H9 (cell line): ENCODE measurements around the gene HSD3B1. TPM values are rescaled to one million over a fixed set of nuclear protein-coding genes. Genes with fewer than 3 reads are reported as not detected.

Experiments
- DNase-seq: peaks from one replicate; pipeline ENCODE4 v3.0.0-alpha.2; 2017
- H2AFZ ChIP-seq: one replicate; pipeline ENCODE4 v1.6.1; 2013; ENCODE audit warnings: mild to moderate bottlenecking, low read length, control low read depth, moderate library complexity
- H2AK5ac ChIP-seq: 2 replicates; pipeline ENCODE4 v1.6.1; 2013; ENCODE audit warnings: low read length, control low read depth, mixed read lengths; ENCODE audit not compliant: insufficient read length
- H2BK120ac ChIP-seq: one replicate; pipeline ENCODE4 v1.6.1; 2013; ENCODE audit warnings: low read depth, mild to moderate bottlenecking, low read length, control low read depth, inconsistent platforms; ENCODE audit not compliant: poor library complexity, severe bottlenecking
- H2BK12ac ChIP-seq: 2 replicates; pipeline ENCODE4 v1.6.1; 2013; ENCODE audit warnings: low read length, control low read depth, mixed read lengths, low read depth; ENCODE audit not compliant: insufficient read length
- H2BK15ac ChIP-seq: 2 replicates; pipeline ENCODE4 v1.6.1; 2013; ENCODE audit warnings: low read depth, low read length, control low read depth
- H2BK20ac ChIP-seq: one replicate; pipeline ENCODE4 v1.6.1; 2013; ENCODE audit warnings: low read depth, mild to moderate bottlenecking, low read length, control low read depth, inconsistent platforms; ENCODE audit not compliant: poor library complexity, severe bottlenecking
- H2BK5ac ChIP-seq: 2 replicates; pipeline ENCODE4 v1.6.1; 2013; ENCODE audit warnings: low read length, control low read depth, mixed read lengths; ENCODE audit not compliant: insufficient read length
- H3K14ac ChIP-seq: 2 replicates; pipeline ENCODE4 v1.6.1; 2013; ENCODE audit warnings: low read length, control low read depth; ENCODE audit not compliant: insufficient read depth
- H3K18ac ChIP-seq: 2 replicates; pipeline ENCODE4 v1.6.1; 2013; ENCODE audit warnings: low read depth, mild to moderate bottlenecking, mixed read lengths, low read length, control low read depth; ENCODE audit not compliant: insufficient read length
- H3K23ac ChIP-seq: 2 replicates; pipeline ENCODE4 v1.6.1; 2013; ENCODE audit warnings: low read length, control low read depth, mixed read lengths, low read depth; ENCODE audit not compliant: insufficient read length
- H3K23me2 ChIP-seq: 2 replicates; pipeline ENCODE4 v1.6.1; 2013; ENCODE audit warnings: low read depth, mild to moderate bottlenecking, mixed read lengths, low read length, control low read depth; ENCODE audit not compliant: insufficient read length, poor library complexity, severe bottlenecking
- H3K27ac ChIP-seq: 2 replicates; pipeline ENCODE4 v1.5.1; 2013; ENCODE audit warnings: low read length, control low read depth, mixed read lengths, low read depth; ENCODE audit not compliant: insufficient read length
- H3K27me3 ChIP-seq: 2 replicates; pipeline ENCODE4 v1.6.1; 2013; ENCODE audit warnings: low read length, control low read depth, inconsistent platforms; ENCODE audit not compliant: insufficient read depth
- H3K4ac ChIP-seq: 2 replicates; pipeline ENCODE4 v1.6.1; 2013; ENCODE audit warnings: low read depth, mild to moderate bottlenecking, control low read depth, inconsistent platforms, low read length, moderate library complexity
- H3K4me1 ChIP-seq: 2 replicates; pipeline ENCODE4 v1.6.1; 2013; ENCODE audit warnings: low read length, control low read depth, inconsistent platforms; ENCODE audit not compliant: insufficient read depth
- H3K4me2 ChIP-seq: 2 replicates; pipeline ENCODE4 v1.6.1; 2013; ENCODE audit warnings: low read length, control low read depth, mixed read lengths; ENCODE audit not compliant: insufficient read length, insufficient read depth
- H3K56ac ChIP-seq: 2 replicates; pipeline ENCODE4 v1.6.1; 2013; ENCODE audit warnings: low read depth, mild to moderate bottlenecking, mixed read lengths, low read length, control low read depth; ENCODE audit not compliant: insufficient read length
- H3K79me1 ChIP-seq: 2 replicates; pipeline ENCODE4 v1.6.1; 2013; ENCODE audit warnings: low read depth, mild to moderate bottlenecking, moderate library complexity, low read length, control low read depth, inconsistent platforms; ENCODE audit not compliant: insufficient read depth, poor library complexity, severe bottlenecking
- H3K79me2 ChIP-seq: 2 replicates; pipeline ENCODE4 v1.6.1; 2013; ENCODE audit warnings: low read length, control low read depth, inconsistent platforms; ENCODE audit not compliant: insufficient read depth
- H3K9ac ChIP-seq: 2 replicates; pipeline ENCODE4 v1.6.1; 2013; ENCODE audit warnings: low read length, control low read depth, mixed read lengths; ENCODE audit not compliant: insufficient read length; ENCODE audit errors: extremely low read depth
- H3K9me3 ChIP-seq: one replicate; pipeline ENCODE4 v1.6.1; 2013; ENCODE audit warnings: low read depth, low read length, inconsistent platforms; ENCODE audit not compliant: control insufficient read depth
- H3T11ph ChIP-seq: one replicate; pipeline ENCODE4 v1.6.1; 2013; ENCODE audit warnings: mild to moderate bottlenecking, low read length, control low read depth, inconsistent platforms
- H4K20me1 ChIP-seq: one replicate; pipeline ENCODE4 v1.6.1; 2013; ENCODE audit not compliant: control insufficient read depth, insufficient read length, insufficient read depth
- H4K5ac ChIP-seq: 2 replicates; pipeline ENCODE4 v1.6.1; 2013; ENCODE audit warnings: low read depth, mild to moderate bottlenecking, mixed read lengths, low read length, control low read depth; ENCODE audit not compliant: insufficient read length
- H4K8ac ChIP-seq: replicated peaks from 2 replicates; pipeline ENCODE4 v1.6.1; 2013; ENCODE audit warnings: low read length, control low read depth, mixed read lengths, low read depth; ENCODE audit not compliant: insufficient read length
- H4K91ac ChIP-seq: 2 replicates; pipeline ENCODE4 v1.6.1; 2013; ENCODE audit warnings: low read depth, mild to moderate bottlenecking, moderate library complexity, mixed read lengths, low read length, control low read depth; ENCODE audit not compliant: insufficient read length
- H3K27ac Mint-ChIP-seq, 3 experiments: 2 replicates in 2 of 3; 3 replicates in 1 of 3; pipeline ENCODE4 v1.8.0; 2020 to 2021; ENCODE audit warnings: mixed read lengths in 3 of 3, mild to moderate bottlenecking in 1 of 3, moderate library complexity in 1 of 3
- H3K27me3 Mint-ChIP-seq: 2 replicates; pipeline ENCODE4 v1.8.0; 2021; ENCODE audit warnings: low read depth, mild to moderate bottlenecking, moderate library complexity, mixed read lengths
- H3K36me3 Mint-ChIP-seq, 3 experiments: 2 replicates in 2 of 3; 3 replicates in 1 of 3; pipeline ENCODE4 v1.8.0; 2020 to 2021; ENCODE audit warnings: low read depth in 3 of 3, mixed read lengths in 3 of 3; ENCODE audit not compliant: insufficient read depth in 1 of 3
- H3K4me1 Mint-ChIP-seq, 2 experiments: 2 replicates each; pipeline ENCODE4 v1.8.0; 2020; ENCODE audit warnings: mixed read lengths in 2 of 2
- H3K4me3 Mint-ChIP-seq, 2 experiments: 2 replicates in 1 of 2; 3 replicates in 1 of 2; pipeline ENCODE4 v1.8.0; 2020 to 2021; ENCODE audit warnings: mild to moderate bottlenecking in 2 of 2, mixed read lengths in 2 of 2, moderate library complexity in 1 of 2
- H3K9me3 Mint-ChIP-seq, 2 experiments: 2 replicates in 1 of 2; 3 replicates in 1 of 2; pipeline ENCODE4 v1.8.0; 2020; ENCODE audit warnings: mild to moderate bottlenecking in 2 of 2, mixed read lengths in 2 of 2, moderate library complexity in 1 of 2
- WGBS: extraction: QIAGEN DNeasy Blood & Tissue Kit; methylation state at CpG from one replicate; pipeline ENCODE4 v1.1.7; 2013; ENCODE audit warnings: missing lambda C conversion rate, low lambda C conversion rate, mixed read lengths; ENCODE audit not compliant: insufficient read length; ENCODE audit errors: extremely low coverage; 5-methylcytosine and 5-hydroxymethylcytosine counted together
- total RNA-seq: library from RNA; stranded (reverse); gene quantifications from 2 replicates; pipeline ENCODE4 v1.2.1, GENCODE V29; 2021
- TF ChIP-seq, protein P1 (sequence below): fragments of 200-600 bp; sonication (generic); conservative IDR thresholded peaks from 3 replicates; pipeline ENCODE4 v1.8.0; 2021; ENCODE audit warnings: antibody characterized with exemption, mild to moderate bottlenecking

Gene HSD3B1
- total RNA-seq, 1 experiment from 2014 or later, result not detected

- H2BK15ac ChIP-seq, result no peak overlapping the region
- H2AK5ac ChIP-seq, result no peak overlapping the region
- TF ChIP-seq, protein P1, sequence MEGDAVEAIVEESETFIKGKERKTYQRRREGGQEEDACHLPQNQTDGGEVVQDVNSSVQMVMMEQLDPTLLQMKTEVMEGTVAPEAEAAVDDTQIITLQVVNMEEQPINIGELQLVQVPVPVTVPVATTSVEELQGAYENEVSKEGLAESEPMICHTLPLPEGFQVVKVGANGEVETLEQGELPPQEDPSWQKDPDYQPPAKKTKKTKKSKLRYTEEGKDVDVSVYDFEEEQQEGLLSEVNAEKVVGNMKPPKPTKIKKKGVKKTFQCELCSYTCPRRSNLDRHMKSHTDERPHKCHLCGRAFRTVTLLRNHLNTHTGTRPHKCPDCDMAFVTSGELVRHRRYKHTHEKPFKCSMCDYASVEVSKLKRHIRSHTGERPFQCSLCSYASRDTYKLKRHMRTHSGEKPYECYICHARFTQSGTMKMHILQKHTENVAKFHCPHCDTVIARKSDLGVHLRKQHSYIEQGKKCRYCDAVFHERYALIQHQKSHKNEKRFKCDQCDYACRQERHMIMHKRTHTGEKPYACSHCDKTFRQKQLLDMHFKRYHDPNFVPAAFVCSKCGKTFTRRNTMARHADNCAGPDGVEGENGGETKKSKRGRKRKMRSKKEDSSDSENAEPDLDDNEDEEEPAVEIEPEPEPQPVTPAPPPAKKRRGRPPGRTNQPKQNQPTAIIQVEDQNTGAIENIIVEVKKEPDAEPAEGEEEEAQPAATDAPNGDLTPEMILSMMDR, result no peak
- no peak overlapping the region for H3T11ph ChIP-seq
- H3K56ac ChIP-seq, result no peak overlapping the region
- H3K9ac ChIP-seq, result no peak overlapping the region
- H4K5ac ChIP-seq, result no peak overlapping the region
- H3K4me1 ChIP-seq, result no peaks in the 10 kb centered on the region
- Mint-ChIP-seq H3K36me3 (no peaks in the 10 kb centered on the region; a peak in 1 of 7 replicates), H3K27ac (no peak overlapping the region), H3K9me3 (peaks cover 0 to 7% of the 10 kb centered on the region in 2 experiments; a peak in 1 of 5 replicates), H3K4me1 (no peaks in the 10 kb centered on the region), H3K27me3 (peaks cover 6% of the 10 kb centered on the region; the same call in 1 of the 2 replicates), H3K4me3 (no peak overlapping the region)
- WGBS, result no CpG with 5 or more reads among the region's 5 CpGs
- no peak overlapping the region for H3K4ac ChIP-seq
- H4K91ac ChIP-seq, result no peak overlapping the region
- no peak overlapping the region for H4K8ac ChIP-seq
- no peak overlapping the region for H3K4me2 ChIP-seq
- no peak for DNase-seq
- H2AFZ ChIP-seq, result no peak overlapping the region
- no peak overlapping the region for H2BK20ac ChIP-seq
- no peak overlapping the region for H3K18ac ChIP-seq
- H3K9me3 ChIP-seq, result no peaks in the 10 kb centered on the region
- no peaks in the 10 kb centered on the region for H4K20me1 ChIP-seq
- H3K27ac ChIP-seq, result no peak overlapping the region
- H3K79me1 ChIP-seq, result no peaks in the 10 kb centered on the region
- no peak overlapping the region for H3K23ac ChIP-seq
- H2BK120ac ChIP-seq, result no peak overlapping the region
- no peak overlapping the region for H2BK12ac ChIP-seq
- H2BK5ac ChIP-seq, result no peak overlapping the region
- H3K27me3 ChIP-seq, result no peaks in the 10 kb centered on the region
- H3K79me2 ChIP-seq, result no peaks in the 10 kb centered on the region
- H3K23me2 ChIP-seq, result no peaks in the 10 kb centered on the region
- H3K14ac ChIP-seq, result no peak overlapping the region
These were observed 25.4 kb downstream of the HSD3B1 start for GRCh38 chr1:119532324-119532910.
